SK-N-MC (cell line): Measurements from ENCODE around the gene S100P.

Experiments
- EZH2 ChIP-seq: fragments of 200-600 bp; sonication (generic); IDR thresholded peaks from one replicate; pipeline ENCODE4 v1.6.1; 2017; ENCODE audit warnings: antibody characterized with exemption
- POLR2AphosphoS5 ChIP-seq: IDR thresholded peaks from 2 replicates; pipeline ENCODE4 v1.6.1; 2012; ENCODE audit warnings: mild to moderate bottlenecking, low read depth, low read length, borderline replicate concordance

DNA sequence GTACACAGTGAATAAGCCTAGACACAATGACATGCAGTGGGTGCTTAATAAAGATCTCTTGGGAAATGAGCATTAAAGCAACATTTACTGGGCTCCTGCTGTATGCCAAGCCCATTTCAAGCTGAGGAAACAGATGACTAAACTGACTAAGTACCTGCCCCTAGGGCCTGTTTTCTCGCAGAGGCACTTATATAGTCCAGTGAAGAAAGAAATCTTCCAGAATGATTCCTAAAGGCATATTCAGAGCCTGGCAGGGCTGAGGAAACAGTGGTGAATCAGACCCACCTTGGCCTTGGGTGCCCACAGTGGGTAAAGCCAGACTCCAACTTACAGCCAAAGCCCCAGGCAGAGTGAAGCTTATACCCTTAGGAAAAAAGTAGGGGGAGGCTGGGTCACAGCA lies 22.0 kb upstream of the S100P start:
- TF ChIP-seq POLR2AphosphoS5, result no peak
- TF ChIP-seq EZH2, result no peak
